Osteoblast (primary cell): ENCODE results near the gene ZNF865. TPM values are rescaled to one million over a fixed set of nuclear protein-coding genes. Genes with fewer than 3 reads are reported as not detected.

ENCODE experiments used
- DNase-seq: peaks from one replicate; pipeline ENCODE4 v3.0.0; 2011; ENCODE audit warnings: low spot score, mixed read lengths; ENCODE audit not compliant: insufficient read length; ENCODE audit errors: missing footprints
- H2AFZ ChIP-seq: 2 replicates; pipeline ENCODE4 v1.6.0; 2011; ENCODE audit warnings: mild to moderate bottlenecking, low read length
- H3K27ac ChIP-seq: 2 replicates; pipeline ENCODE4 v1.5.1; 2011; ENCODE audit warnings: mild to moderate bottlenecking, low read depth, low read length, moderate library complexity
- H3K27me3 ChIP-seq: 2 replicates; pipeline ENCODE4 v1.6.0; 2012; ENCODE audit warnings: mild to moderate bottlenecking, control low read depth, inconsistent platforms, low read length, moderate library complexity; ENCODE audit not compliant: insufficient read depth
- H3K36me3 ChIP-seq: 2 replicates; pipeline ENCODE4 v1.5.1; 2011; ENCODE audit warnings: mild to moderate bottlenecking, low read length, control low read depth, moderate library complexity; ENCODE audit not compliant: insufficient read depth
- H3K4me1 ChIP-seq: 2 replicates; pipeline ENCODE4 v1.5.1; 2011; ENCODE audit warnings: mild to moderate bottlenecking, low read length, control low read depth, moderate library complexity; ENCODE audit not compliant: insufficient read depth
- H3K4me2 ChIP-seq: 2 replicates; pipeline ENCODE4 v1.6.0; 2011; ENCODE audit warnings: mild to moderate bottlenecking, low read length; ENCODE audit not compliant: insufficient read depth
- H3K4me3 ChIP-seq: fragments of 200-600 bp; sonication (generic); 3 replicates; pipeline ENCODE4 v1.5.1; 2012; ENCODE audit warnings: mild to moderate bottlenecking, low read length, inconsistent platforms; ENCODE audit not compliant: insufficient read depth
- H3K79me2 ChIP-seq: 2 replicates; pipeline ENCODE4 v1.6.0; 2012; ENCODE audit warnings: mild to moderate bottlenecking, low read length, control low read depth, inconsistent platforms; ENCODE audit not compliant: insufficient read depth
- H3K9me3 ChIP-seq: 2 replicates; pipeline ENCODE4 v1.5.1; 2011; ENCODE audit warnings: low read depth, low read length, control low read depth
- H4K20me1 ChIP-seq: 2 replicates; pipeline ENCODE4 v1.6.0; 2012; ENCODE audit warnings: mild to moderate bottlenecking, low read length, control low read depth; ENCODE audit not compliant: insufficient read depth
- total RNA-seq: library from RNA; depleted of rRNA; stranded (reverse); fragments of >200 nt; gene quantifications from 2 replicates; pipeline ENCODE4 v1.2.3, GENCODE V29; 2012
- TF ChIP-seq, protein P1 (sequence below): IDR thresholded peaks from 2 replicates; pipeline ENCODE4 v1.5.1; 2011; ENCODE audit warnings: mild to moderate bottlenecking, low read depth, low read length, moderate library complexity; ENCODE audit errors: extremely low read depth

The ZNF865 gene
- total RNA-seq, 1 donor = 1.4 TPM

- no peaks in the 10 kb centered on the region for H3K9me3 ChIP-seq
- peak; percentile 100 for DNase-seq
- no peaks in the 10 kb centered on the region for H3K36me3 ChIP-seq
- H3K27ac ChIP-seq = peak overlapping the region; percentile 97
- H3K4me1 ChIP-seq = peaks cover 31% of the 10 kb centered on the region
- peak overlapping the region; percentile 56 for H2AFZ ChIP-seq
- H3K79me2 ChIP-seq = peaks cover 38% of the 10 kb centered on the region
- peak overlapping the region; percentile 97 for H3K4me3 ChIP-seq
- peak overlapping the region; percentile 90 for H3K4me2 ChIP-seq
- H3K27me3 ChIP-seq = no peaks in the 10 kb centered on the region
- peaks cover 36% of the 10 kb centered on the region for H4K20me1 ChIP-seq
- TF ChIP-seq, protein P1, sequence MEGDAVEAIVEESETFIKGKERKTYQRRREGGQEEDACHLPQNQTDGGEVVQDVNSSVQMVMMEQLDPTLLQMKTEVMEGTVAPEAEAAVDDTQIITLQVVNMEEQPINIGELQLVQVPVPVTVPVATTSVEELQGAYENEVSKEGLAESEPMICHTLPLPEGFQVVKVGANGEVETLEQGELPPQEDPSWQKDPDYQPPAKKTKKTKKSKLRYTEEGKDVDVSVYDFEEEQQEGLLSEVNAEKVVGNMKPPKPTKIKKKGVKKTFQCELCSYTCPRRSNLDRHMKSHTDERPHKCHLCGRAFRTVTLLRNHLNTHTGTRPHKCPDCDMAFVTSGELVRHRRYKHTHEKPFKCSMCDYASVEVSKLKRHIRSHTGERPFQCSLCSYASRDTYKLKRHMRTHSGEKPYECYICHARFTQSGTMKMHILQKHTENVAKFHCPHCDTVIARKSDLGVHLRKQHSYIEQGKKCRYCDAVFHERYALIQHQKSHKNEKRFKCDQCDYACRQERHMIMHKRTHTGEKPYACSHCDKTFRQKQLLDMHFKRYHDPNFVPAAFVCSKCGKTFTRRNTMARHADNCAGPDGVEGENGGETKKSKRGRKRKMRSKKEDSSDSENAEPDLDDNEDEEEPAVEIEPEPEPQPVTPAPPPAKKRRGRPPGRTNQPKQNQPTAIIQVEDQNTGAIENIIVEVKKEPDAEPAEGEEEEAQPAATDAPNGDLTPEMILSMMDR = peak; percentile 100
Observed at GRCh38 chr19:55653651-55654322, 48.3 kb downstream of the ZNF865 start.

- no peaks in the 10 kb centered on the region for H3K36me3 ChIP-seq
- DNase-seq = peak; percentile 99
- H3K27ac ChIP-seq = peak overlapping the region; percentile 97
- peaks cover 44% of the 10 kb centered on the region for H3K79me2 ChIP-seq
- H3K4me2 ChIP-seq = peak overlapping the region; percentile 90
- H3K4me3 ChIP-seq = peak overlapping the region; percentile 97
- H3K4me1 ChIP-seq = peaks cover 30% of the 10 kb centered on the region
- no peaks in the 10 kb centered on the region for H3K9me3 ChIP-seq
- no peaks in the 10 kb centered on the region for H3K27me3 ChIP-seq
- H2AFZ ChIP-seq = peak overlapping the region; percentile 91
- TF ChIP-seq, protein P1 = no peak
- H4K20me1 ChIP-seq = peaks cover 42% of the 10 kb centered on the region
Observed at GRCh38 chr19:55654323-55654867, 48.9 kb downstream of the ZNF865 start.

DNA sequence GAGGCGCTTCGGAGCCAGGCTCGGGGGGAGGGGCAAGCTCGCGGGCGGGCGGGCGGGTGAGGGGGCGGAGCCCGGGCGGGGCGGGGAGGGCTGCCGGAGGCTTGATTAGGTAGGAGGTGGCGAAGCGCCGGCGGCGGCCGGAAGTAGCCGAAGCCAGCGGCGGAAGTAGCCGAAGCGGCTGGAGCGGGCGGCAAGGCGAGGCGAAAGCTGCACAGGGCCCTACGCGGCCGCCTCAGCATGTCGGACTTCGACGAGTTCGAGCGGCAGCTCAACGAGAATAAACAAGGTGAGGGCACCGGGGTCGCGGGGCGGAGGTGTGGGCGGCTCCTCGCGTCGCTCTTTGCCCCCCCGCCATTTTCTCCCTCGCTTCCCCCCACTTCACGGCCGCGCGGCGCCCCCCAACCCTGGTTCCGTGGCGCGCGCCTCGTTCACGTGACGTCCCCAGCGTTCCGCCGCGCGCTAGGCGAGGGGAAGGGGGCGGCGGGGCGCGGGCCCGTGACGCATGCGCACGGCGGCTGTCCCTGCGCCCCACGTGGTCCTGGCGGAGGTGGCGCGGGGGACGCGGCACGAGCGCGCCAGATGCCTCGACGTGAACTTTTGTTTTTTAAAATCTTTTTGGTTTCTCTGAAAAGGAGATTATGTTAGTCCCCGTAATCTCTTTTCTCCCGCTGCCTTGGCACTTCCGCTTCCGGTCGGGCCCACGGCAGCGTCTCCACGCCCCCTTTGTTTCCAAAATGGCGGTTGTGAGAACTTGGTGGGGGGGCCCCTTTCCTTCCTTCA lies 49.6 kb downstream of the ZNF865 start, which contains the start of gene U2AF2:
TSS of gene U2AF2 (plus strand) at position 168 of the 780 bp plus-strand sequence. CDS start at position 238, 70 bp downstream.
- Histone ChIP-seq H3K4me3 (peak within 1 kb of the TSS; percentile 97), H4K20me1 (peaks cover 47% of the 10 kb centered on the region), H3K4me1 (peaks cover 30% of the 10 kb centered on the region), H3K27me3 (no peaks in the 10 kb centered on the region), H3K4me2 (peak within 1 kb of the TSS; percentile 98), H3K36me3 (no peaks in the 10 kb centered on the region), H2AFZ (peak within 1 kb of the TSS; percentile 91), H3K27ac (peak within 1 kb of the TSS; percentile 97), H3K79me2 (peaks cover 51% of the 10 kb centered on the region), H3K9me3 (no peaks in the 10 kb centered on the region)
- peak; percentile 99 for DNase-seq
- TF ChIP-seq, protein P1 = no peak
